ENCODE results near the gene MTAP.
A peak's percentile ranks its signal among the peaks of the same experiment; 100 is the strongest.

The MTAP gene

DNA sequence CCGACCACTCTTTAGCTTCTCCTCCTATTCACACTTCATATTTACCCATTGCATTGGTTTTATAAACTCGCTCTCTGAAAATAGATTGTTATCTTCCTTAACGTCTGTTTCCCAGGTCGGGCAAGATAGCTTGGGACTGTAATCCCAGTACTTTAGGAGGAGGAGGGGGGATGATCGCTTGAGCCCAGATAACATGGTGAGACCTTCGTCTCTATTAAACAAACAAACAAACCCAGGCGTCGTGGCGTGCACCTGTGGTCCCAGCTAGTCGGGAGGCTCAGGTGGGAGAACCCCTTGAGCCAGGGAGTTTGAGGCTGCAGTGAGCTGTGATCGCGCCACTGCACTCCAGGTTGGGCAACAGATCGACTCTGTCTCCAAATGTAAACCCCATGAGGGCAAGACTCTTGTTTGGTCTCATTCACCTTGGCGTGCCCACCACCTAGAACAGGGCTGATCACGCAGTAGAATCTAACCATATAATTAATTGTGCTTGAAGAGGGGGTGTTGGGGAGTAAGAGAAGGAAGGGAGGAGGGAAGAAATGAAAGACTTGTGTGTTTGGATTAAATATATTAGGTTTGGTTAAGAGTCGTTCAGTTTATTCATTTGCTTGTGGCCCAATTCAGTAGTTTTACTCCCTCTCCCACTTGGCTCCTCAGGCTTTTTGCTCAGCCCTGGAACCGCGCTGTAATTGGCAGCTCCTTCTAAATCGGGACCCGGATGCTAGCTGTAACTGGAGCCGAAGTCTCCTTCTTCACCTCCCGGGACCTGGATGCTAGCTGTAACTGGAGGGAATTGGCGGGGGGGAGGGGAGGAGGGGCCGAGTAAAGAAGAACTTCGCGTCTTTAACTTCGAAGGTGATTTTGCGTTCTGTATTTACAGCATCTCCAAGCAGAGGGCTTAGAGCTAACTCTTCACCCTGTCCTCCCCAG is 166.8 kb downstream of the MTAP start:
- DNase-seq (ENCODE audit: low read depth in 2 of 2): no peak

DNA sequence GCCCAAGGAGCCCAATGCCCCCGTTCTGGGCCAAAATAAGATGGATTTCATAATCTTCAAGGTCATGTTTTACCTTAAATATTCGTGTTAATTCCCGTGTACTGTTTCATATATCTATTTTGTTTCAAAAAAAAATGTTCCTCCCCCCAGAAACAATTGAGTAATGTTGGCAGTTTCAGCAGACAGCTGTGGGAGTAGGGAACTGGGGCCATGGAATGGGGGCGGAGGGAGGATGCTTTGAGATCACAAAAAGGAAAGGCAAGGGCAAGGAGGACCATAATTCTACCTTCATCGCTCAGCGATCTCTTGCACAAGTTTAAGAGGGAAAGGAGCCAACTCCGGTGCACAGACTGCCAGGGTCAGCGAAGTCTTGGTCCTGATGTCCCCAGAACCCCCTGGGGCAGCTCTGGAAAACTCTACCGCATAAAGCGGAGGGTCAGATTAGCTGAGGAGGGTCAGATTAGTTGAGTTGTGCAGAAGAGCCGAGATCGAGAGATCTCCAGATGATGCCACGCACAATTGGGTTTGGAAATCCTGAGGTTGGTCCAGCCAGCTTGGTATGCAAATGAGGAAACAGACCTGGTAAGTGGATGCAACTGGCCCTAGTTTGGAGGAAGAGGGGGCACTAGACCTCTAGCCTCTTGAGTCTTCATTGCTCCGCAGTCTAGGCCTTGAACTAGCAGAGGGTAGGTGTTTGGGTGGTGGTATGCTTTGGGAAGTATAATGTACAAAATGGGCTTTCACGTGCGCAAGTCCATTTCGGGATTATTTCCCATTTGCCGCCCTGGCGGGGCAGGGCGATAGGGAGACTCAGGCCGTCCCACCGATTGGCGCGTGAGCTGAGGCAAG is 167.7 kb downstream of the MTAP start:
- no peak for DNase-seq (ENCODE audit: low read depth in 2 of 2)

GRCh38 chr9:21970800-21971640 is 168.6 kb downstream of the MTAP start:
- DNase-seq (ENCODE audit: low read depth in 2 of 2): no peak

DNA sequence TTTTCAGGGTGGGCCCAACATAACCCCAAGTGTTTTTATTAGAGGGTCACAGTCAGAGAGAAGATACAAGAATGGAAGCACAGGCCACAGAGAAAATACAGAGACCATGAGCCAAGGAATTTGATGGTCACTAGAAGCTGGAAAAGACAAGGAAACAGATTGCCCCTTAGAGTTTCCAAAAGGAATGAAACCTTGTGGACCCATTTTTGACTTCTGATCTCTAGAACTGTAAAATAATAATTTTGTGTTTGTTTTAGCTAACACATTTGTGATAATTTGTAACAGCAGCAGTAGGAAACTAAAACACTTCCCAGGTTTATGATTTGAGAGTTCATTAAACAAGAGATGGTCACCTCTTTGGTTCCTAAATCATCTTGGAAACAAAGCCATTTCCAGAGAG is 169.9 kb downstream of the MTAP start:
- no peak for DNase-seq (ENCODE audit: low read depth in 2 of 2)

GRCh38 chr9:21974343-21974721 is 171.9 kb downstream of the MTAP start:
- no peak for DNase-seq (ENCODE audit: low read depth in 2 of 2)

DNA sequence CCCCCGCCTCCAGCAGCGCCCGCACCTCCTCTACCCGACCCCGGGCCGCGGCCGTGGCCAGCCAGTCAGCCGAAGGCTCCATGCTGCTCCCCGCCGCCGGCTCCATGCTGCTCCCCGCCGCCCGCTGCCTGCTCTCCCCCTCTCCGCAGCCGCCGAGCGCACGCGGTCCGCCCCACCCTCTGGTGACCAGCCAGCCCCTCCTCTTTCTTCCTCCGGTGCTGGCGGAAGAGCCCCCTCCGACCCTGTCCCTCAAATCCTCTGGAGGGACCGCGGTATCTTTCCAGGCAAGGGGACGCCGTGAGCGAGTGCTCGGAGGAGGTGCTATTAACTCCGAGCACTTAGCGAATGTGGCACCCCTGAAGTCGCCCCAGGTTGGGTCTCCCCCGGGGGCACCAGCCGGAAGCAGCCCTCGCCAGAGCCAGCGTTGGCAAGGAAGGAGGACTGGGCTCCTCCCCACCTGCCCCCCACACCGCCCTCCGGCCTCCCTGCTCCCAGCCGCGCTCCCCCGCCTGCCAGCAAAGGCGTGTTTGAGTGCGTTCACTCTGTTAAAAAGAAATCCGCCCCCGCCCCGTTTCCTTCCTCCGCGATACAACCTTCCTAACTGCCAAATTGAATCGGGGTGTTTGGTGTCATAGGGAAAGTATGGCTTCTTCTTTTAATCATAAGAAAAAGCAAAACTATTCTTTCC is 172.4 kb downstream of the MTAP start:
- peak; percentile 43 to 52 for DNase-seq (ENCODE audit: low read depth in 2 of 2)

DNA sequence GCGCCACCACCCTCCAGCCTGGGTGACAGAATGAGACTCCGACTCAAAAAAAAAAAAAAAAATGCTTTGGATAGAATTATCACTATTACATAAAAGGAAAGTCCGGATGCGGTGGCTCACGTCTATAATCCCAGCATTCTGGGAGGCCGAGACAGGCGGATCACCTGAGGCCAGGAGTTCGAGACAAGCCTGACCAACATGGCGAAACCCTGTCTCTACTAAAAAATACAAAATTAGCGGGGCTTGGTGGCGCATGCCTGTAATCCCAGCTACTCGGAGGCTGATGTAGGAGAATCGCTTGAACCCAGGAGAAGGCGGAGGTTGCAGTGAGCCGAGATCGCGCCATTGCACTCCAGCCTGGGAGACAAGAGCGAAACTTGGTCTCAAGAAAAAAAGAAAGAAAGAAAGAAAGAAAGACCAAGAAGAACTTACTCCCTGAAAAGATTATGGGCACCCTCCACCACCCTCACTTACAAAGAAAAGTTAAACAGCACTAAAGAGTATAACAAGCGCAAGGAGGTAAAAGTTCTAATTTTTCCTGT is 174.0 kb downstream of the MTAP start:
- no peak for DNase-seq (ENCODE audit: low read depth in 2 of 2)

DNA sequence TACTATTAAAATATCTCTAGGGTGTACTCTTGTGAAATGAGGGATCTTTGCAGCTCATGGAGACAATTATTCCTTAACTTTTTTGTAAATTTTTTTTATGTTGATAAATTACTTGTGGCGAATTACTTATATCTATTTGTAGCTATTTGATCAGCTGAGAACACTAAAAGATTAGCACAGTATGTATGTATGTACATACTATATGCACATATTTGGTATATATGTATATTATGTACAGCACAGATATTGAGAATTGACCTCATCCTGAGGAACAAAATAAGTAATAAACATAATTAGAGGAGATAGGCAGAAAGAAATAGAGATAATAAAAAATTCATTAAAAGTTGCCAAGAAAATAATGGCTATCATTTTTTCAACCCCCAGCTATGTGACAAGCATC is 180.0 kb downstream of the MTAP start:
- DNase-seq (ENCODE audit: low read depth in 2 of 2): no peak

GRCh38 chr9:21982861-21983560 is 180.6 kb downstream of the MTAP start:
- DNase-seq (ENCODE audit: low read depth in 2 of 2): no peak

DNA sequence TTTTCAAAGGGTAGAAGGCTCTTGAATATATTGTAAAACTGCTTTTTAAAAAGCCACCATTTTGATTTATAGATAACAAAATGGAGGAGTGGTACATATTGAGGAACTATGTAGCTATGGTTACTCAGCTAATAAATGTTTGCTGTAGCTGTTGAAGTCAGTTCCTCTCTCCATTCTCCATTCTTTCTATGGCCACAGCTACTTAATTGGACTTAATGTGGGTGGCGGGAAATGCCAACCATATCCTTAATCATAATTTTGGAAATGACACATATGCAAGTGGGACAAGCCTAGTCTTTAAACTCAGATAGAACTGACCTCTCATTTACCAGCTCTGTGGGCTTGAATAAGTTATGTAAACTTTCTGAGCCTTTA is 181.1 kb downstream of the MTAP start:
- no peak for DNase-seq (ENCODE audit: low read depth in 2 of 2)

GRCh38 chr9:21984101-21984500 is 181.7 kb downstream of the MTAP start:
- no peak for DNase-seq (ENCODE audit: low read depth in 2 of 2)

DNA sequence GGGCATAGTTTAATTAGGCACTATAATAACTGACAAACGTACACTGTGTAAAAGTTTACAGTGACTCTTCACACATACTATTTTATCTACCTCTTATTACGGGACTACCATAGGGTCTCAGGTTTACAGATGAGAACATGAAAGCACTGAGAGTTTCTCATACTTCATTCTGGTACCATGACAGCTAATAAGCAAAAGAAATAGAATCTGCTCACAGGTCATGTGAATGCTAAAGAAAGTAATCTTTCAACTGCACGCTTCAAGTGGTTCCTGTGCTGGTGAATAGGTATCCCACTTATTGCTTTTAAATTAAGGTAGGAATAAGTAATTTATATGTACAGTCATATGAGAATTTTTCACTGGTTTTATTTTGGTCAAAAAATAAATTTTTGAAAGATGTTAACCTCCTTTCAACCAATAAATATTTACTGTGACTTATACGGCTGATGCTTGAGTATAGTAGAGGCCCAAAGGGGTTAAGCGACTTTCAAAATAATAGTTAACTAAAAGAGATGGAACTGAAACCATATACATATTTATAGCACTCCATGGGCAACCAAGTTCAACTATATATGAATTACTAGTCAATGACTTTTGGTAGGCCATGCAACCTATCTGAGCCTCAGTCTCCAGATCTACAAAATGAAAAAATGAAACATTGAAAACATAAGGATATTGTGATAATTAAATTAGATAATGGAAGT is 183.7 kb downstream of the MTAP start:
- no peak for DNase-seq (ENCODE audit: low read depth in 2 of 2)

Data from stimulated activated CD4-positive, alpha-beta T cell treated with anti-CD3 and anti-CD28 coated beads, Interleukin-1b, Interleukin-23, amount 100 ng/mL, for 4 hours (primary cell).